K562 (cell line): ENCODE measurements around the gene PRDM2.

Experiments used
- ARNT ChIP-seq, 2 experiments: fragments of 450-650 bp; IDR thresholded peaks; 2 replicates each; pipeline ENCODE4 v1.6.1; 2016; ENCODE audit warnings: mild to moderate bottlenecking in 1 of 2
- CHD4 ChIP-seq: fragments of 200-600 bp; sonication (generic); IDR thresholded peaks from 3 replicates; pipeline ENCODE4 v1.6.1; 2012; ENCODE audit warnings: low read depth, mild to moderate bottlenecking, mixed read lengths, low read length, inconsistent platforms; ENCODE audit not compliant: insufficient read depth, insufficient replicate concordance, poor library complexity, severe bottlenecking
- CTCF ChIP-seq, 3 experiments: IDR thresholded peaks in 2 of 3; conservative IDR thresholded peaks in 1 of 3; 2 replicates each; pipeline ENCODE4 v1.5.1; 2011 to 2012; ENCODE audit warnings: low read length in 3 of 3, mild to moderate bottlenecking in 3 of 3, control low read depth in 2 of 3, improper control_type of control experiment in 1 of 3, inconsistent platforms in 1 of 3, low read depth in 1 of 3, mixed read lengths in 1 of 3, moderate library complexity in 1 of 3; ENCODE audit not compliant: insufficient read depth in 2 of 3
- EZH2 ChIP-seq: IDR thresholded peaks from 2 replicates; pipeline ENCODE4 v1.6.1; 2012; ENCODE audit warnings: low read depth, mild to moderate bottlenecking, inconsistent platforms, low read length, borderline replicate concordance
- FOSL1 ChIP-seq: fragments of 200-800 bp; sonication (Bioruptor generic); conservative IDR thresholded peaks from 2 replicates; pipeline ENCODE4 v1.6.1; 2016; ENCODE audit warnings: missing genetic modification characterization, missing compliant biosample characterization
- FOXJ2 ChIP-seq: fragments of 200-800 bp; sonication (Bioruptor generic); IDR thresholded peaks from 2 replicates; pipeline ENCODE4 v1.6.1; 2016; ENCODE audit warnings: missing genetic modification characterization, missing compliant biosample characterization
- GATAD2B ChIP-seq: fragments of 450-650 bp; IDR thresholded peaks from 2 replicates; pipeline ENCODE4 v1.6.1; 2017; ENCODE audit warnings: mild to moderate bottlenecking, borderline replicate concordance
- MAX ChIP-seq: sonication (generic); formaldehyde crosslinking; IDR thresholded peaks from 2 replicates; pipeline ENCODE4 v1.9.0; 2022; ENCODE audit warnings: mild to moderate bottlenecking, missing genetic modification reagents
- NFYB ChIP-seq: IDR thresholded peaks from 2 replicates; pipeline ENCODE4 v1.6.1; 2011; ENCODE audit warnings: mild to moderate bottlenecking, moderate library complexity; ENCODE audit not compliant: insufficient read length; ENCODE audit errors: extremely low read depth
- PRPF4 ChIP-seq: fragments of 200-400 bp; formaldehyde crosslinking; IDR thresholded peaks from one replicate; pipeline ENCODE4 v1.6.1; 2017; ENCODE audit warnings: low read length, low read depth, mild to moderate bottlenecking; ENCODE audit not compliant: insufficient read depth, poor library complexity, severe bottlenecking
- STAT6 ChIP-seq: sonication (generic); formaldehyde crosslinking; IDR thresholded peaks from 2 replicates; pipeline ENCODE4 v1.8.1; 2023; ENCODE audit warnings: mild to moderate bottlenecking, missing genetic modification reagents

GRCh38 chr1:13814131-13814530 is 114.1 kb downstream of the PRDM2 start:
- TF ChIP-seq CTCF (IDR thresholded peaks at IDR 0.05 in 2 of 3, conservative IDR thresholded peaks at IDR 0.05 in 1 of 3; ENCODE audit: insufficient read depth in 2 of 3, low read depth in 1 of 3, low read length in 3 of 3) (no peak), EZH2 (no peak), NFYB (no peak), STAT6 (no peak), FOSL1 (no peak), FOXJ2 (no peak), MAX (CRISPR knock-in tag) (no peak), ARNT (IDR thresholded peaks at IDR 0.05) (no peak), GATAD2B (no peak), PRPF4 (no peak), CHD4 (no peak)
